BE2C (cell line): ENCODE results near the gene BIN1.

Experiments
- DNase-seq: peaks from one replicate; pipeline ENCODE4 v3.0.0-alpha.2; 2020
- H3K27me3 ChIP-seq: fragments of 250-450 bp; sonication (Bioruptor Pico); 2 replicates; pipeline ENCODE4 v1.5.1; 2020; ENCODE audit warnings: mild to moderate bottlenecking
- H3K36me3 ChIP-seq: fragments of 250-450 bp; sonication (Bioruptor Pico); 2 replicates; pipeline ENCODE4 v1.5.1; 2020; ENCODE audit warnings: mild to moderate bottlenecking
- H3K4me1 ChIP-seq: fragments of 250-450 bp; sonication (Bioruptor Pico); 2 replicates; pipeline ENCODE4 v1.5.1; 2020
- H3K4me3 ChIP-seq: 2 replicates; pipeline ENCODE4 v1.5.1; 2011; ENCODE audit warnings: low read depth, low read length
- H3K9me3 ChIP-seq: fragments of 250-450 bp; sonication (Bioruptor Pico); 2 replicates; pipeline ENCODE4 v1.5.1; 2020
- TF ChIP-seq, protein P1 (sequence below): IDR thresholded peaks from 2 replicates; pipeline ENCODE4 v1.5.1; 2012; ENCODE audit warnings: mild to moderate bottlenecking, low read depth, low read length

Gene BIN1

DNA sequence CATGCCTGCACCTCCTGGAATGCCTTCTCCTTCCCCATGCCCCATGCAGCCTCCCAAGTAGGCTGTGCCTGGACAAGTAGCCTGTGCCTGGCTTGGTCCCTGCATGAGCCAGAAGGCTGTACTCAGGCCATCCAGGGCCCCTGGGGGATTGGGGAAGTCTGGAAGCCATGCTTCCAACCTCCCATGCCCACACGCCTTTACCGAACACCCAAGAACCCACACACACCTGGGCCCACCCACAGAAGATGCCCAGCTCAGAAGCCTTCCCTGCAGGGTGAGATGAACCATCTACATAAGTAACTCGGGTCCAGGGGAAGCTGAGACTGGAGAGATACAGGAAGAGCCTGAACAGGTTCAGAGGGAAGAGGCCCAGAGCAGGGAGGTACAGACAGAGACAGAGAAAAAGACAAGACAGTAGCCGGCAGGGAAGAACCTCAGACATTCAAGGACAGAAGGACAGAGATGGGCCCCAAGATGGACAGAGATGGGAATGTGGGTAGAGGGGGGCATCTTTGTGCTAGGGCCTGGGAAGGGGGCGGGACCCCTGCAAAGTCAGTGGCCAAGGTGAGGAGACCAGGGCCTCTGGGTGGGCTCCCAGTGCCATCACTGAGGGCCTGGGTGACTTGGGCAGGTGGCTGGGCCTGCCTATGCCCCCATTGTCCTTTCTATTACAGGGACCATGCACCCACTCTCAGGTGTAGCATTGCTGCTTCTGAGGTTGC is 4.3 kb downstream of the BIN1 start:
- peaks cover 5% of the 10 kb centered on the region; the same call in 1 of the 2 replicates for H3K4me1 ChIP-seq
- no peak for DNase-seq
- TF ChIP-seq, protein P1, sequence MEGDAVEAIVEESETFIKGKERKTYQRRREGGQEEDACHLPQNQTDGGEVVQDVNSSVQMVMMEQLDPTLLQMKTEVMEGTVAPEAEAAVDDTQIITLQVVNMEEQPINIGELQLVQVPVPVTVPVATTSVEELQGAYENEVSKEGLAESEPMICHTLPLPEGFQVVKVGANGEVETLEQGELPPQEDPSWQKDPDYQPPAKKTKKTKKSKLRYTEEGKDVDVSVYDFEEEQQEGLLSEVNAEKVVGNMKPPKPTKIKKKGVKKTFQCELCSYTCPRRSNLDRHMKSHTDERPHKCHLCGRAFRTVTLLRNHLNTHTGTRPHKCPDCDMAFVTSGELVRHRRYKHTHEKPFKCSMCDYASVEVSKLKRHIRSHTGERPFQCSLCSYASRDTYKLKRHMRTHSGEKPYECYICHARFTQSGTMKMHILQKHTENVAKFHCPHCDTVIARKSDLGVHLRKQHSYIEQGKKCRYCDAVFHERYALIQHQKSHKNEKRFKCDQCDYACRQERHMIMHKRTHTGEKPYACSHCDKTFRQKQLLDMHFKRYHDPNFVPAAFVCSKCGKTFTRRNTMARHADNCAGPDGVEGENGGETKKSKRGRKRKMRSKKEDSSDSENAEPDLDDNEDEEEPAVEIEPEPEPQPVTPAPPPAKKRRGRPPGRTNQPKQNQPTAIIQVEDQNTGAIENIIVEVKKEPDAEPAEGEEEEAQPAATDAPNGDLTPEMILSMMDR: no peak
- no peaks in the 10 kb centered on the region for H3K9me3 ChIP-seq
- H3K27me3 ChIP-seq: no peaks in the 10 kb centered on the region
- H3K36me3 ChIP-seq: no peaks in the 10 kb centered on the region
- no peak overlapping the region for H3K4me3 ChIP-seq

DNA sequence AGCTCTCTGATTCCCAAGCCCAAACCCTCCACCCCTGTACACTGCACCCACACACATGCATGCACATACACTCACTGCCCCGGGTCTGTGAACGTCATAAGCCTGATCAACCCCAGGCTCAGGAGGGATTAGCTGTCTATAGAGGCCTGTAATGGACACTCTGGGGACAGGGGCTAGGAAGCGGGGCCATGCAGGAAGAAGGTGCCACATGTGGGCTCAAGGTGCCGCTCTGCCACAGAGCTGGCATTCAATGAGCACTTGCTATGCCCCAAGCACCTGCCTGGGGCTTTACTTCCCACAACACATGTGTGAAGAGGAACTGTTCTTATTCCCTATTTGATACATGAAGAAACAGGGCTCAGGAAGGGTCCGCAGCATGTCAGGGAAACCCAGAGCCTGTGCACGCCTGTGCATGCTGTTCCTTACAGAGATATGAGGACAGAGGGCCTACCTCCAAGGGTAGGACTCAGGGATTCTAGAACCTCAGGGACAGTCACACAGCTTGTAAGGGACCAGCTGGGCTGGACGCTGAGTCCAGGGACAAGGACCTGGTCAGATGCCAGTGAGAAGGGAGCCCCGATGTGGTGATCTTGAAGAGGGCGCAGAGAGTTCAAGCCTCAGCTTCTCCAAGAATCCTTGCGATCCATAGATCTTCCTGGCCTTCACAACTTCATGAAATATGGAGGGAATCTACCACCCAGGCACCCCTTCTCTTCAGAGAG is 5.0 kb downstream of the BIN1 start:
- Histone ChIP-seq H3K9me3 (no peaks in the 10 kb centered on the region), H3K4me3 (no peak overlapping the region), H3K36me3 (no peaks in the 10 kb centered on the region), H3K27me3 (no peaks in the 10 kb centered on the region), H3K4me1 (peaks cover 5% of the 10 kb centered on the region; the same call in 1 of the 2 replicates)
- DNase-seq: no peak
- TF ChIP-seq, protein P1: no peak

DNA sequence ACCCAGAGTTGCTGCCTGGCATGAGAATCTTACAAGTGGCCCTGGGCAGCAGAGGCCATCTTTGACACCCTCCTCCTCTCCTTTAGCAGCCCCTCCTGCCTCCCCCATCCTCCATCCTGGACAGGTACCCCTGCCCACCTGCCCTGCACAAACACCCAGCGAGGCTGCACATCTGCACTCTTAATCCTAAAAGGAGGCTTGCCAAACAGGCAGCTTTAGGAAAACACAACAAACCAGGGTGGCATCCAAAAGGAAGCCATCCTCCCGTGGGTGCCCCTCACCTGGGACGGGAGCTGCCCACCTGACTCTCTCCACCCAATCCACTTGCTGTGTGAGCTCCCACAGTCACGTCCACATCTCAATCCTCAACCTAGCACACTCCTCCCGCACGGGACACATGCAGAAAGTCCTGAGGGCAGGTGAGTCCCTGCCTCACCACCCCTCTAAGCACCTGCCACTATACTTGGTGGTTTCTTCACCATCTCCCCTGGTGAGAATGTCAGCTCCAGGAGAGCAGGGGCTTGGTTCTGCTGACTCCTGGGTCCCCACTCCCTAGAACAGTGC is 5.8 kb downstream of the BIN1 start:
- H3K27me3 ChIP-seq: no peaks in the 10 kb centered on the region
- TF ChIP-seq, protein P1: no peak
- no peaks in the 10 kb centered on the region for H3K9me3 ChIP-seq
- DNase-seq: no peak
- H3K4me3 ChIP-seq: no peak overlapping the region
- H3K4me1 ChIP-seq: peaks cover 5% of the 10 kb centered on the region; the same call in 1 of the 2 replicates
- H3K36me3 ChIP-seq: no peaks in the 10 kb centered on the region

GRCh38 chr2:127100251-127101047 is 6.5 kb downstream of the BIN1 start:
- DNase-seq: no peak
- TF ChIP-seq, protein P1: no peak
- no peak overlapping the region for H3K4me3 ChIP-seq

DNA sequence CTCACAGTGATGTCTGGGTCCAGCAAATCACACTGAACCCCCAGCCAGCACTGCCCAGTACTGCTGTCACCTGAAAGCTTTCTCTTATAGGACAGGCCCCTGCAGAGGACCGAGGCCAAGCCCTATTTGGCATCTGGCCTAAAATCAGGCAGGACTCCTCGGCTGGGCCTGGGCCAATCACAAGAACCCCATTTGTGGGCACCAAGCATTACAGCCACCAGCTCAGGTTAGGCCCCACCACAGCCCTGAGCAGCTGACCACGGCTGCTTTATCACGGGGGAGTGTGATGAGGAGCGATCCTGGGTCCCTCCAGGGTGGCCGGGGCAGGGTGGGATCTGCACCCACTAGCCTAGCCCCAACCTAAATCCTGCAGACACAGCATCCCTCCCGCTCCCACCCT is 8.2 kb downstream of the BIN1 start:
- no peak overlapping the region for H3K4me3 ChIP-seq
- no peak for DNase-seq
- no peaks in the 10 kb centered on the region for H3K36me3 ChIP-seq
- H3K4me1 ChIP-seq: peaks cover 5% of the 10 kb centered on the region; the same call in 1 of the 2 replicates
- TF ChIP-seq, protein P1: no peak
- no peaks in the 10 kb centered on the region for H3K27me3 ChIP-seq
- no peaks in the 10 kb centered on the region for H3K9me3 ChIP-seq

More at GRCh38 chr2:127100251-127101047, 6.5 kb downstream of the BIN1 start:
- H3K27me3 ChIP-seq: no peaks in the 10 kb centered on the region
- H3K36me3 ChIP-seq: no peaks in the 10 kb centered on the region
- H3K4me1 ChIP-seq: peaks cover 5% of the 10 kb centered on the region; the same call in 1 of the 2 replicates
- H3K9me3 ChIP-seq: no peaks in the 10 kb centered on the region
